PFSK-1 (cell line): ENCODE results near the gene C13orf46.

Experiments used
- FOXP2 ChIP-seq: optimal IDR thresholded peaks from 2 replicates; pipeline ENCODE3; 2011; ENCODE audit warnings: borderline replicate concordance, control low read depth, inconsistent platforms; ENCODE audit not compliant: insufficient read depth; ENCODE audit errors: extremely low read length, extremely low read depth
- POLR2AphosphoS5 ChIP-seq: IDR thresholded peaks from 2 replicates; pipeline ENCODE4 v1.6.1; 2012; ENCODE audit warnings: low read depth, mild to moderate bottlenecking, control low read depth, low read length, moderate library complexity
- REST ChIP-seq, 2 experiments: IDR thresholded peaks; 2 replicates each; pipeline versions ENCODE4 v1.6.1 to v1.8.0; 2011 to 2012; ENCODE audit warnings: low read depth in 2 of 2, low read length in 2 of 2, control low read depth in 1 of 2, inconsistent platforms in 1 of 2, mild to moderate bottlenecking in 1 of 2, moderate library complexity in 1 of 2; ENCODE audit not compliant: insufficient read depth in 1 of 2
- SIN3A ChIP-seq: IDR thresholded peaks from 2 replicates; pipeline ENCODE4 v1.6.1; 2012; ENCODE audit warnings: mild to moderate bottlenecking, low read length, moderate library complexity, borderline replicate concordance; ENCODE audit not compliant: insufficient read depth
- TAF1 ChIP-seq: IDR thresholded peaks from 2 replicates; pipeline ENCODE4 v1.6.1; 2012; ENCODE audit warnings: low read length, control low read depth, borderline replicate concordance; ENCODE audit not compliant: insufficient read depth

The C13orf46 gene

GRCh38 chr13:113975416-113975815, 1.5 kb upstream of the C13orf46 start:
- TF ChIP-seq REST (IDR thresholded peaks at IDR 0.05; ENCODE audit: insufficient read depth in 1 of 2, low read depth in 2 of 2, low read length in 2 of 2) (no peak), TAF1 (no peak), SIN3A (no peak), FOXP2 (no peak), POLR2AphosphoS5 (no peak)

GRCh38 chr13:113974304-113975281, 717 bp upstream of the C13orf46 start:
- no peak for TF ChIP-seq FOXP2
- no peak for TF ChIP-seq SIN3A
- TF ChIP-seq POLR2AphosphoS5 = no peak
- TF ChIP-seq TAF1 = no peak
- no peak for TF ChIP-seq REST (IDR thresholded peaks at IDR 0.05; ENCODE audit: insufficient read depth in 1 of 2, low read depth in 2 of 2, low read length in 2 of 2)

GRCh38 chr13:113972451-113973217, 1.2 kb downstream of the C13orf46 start:
- TF ChIP-seq POLR2AphosphoS5 (no peak), TAF1 (no peak), REST (IDR thresholded peaks at IDR 0.05; ENCODE audit: insufficient read depth in 1 of 2, low read depth in 2 of 2, low read length in 2 of 2) (no peak), SIN3A (no peak), FOXP2 (no peak)

- TF ChIP-seq FOXP2 (no peak), SIN3A (no peak), REST (IDR thresholded peaks at IDR 0.05; ENCODE audit: insufficient read depth in 1 of 2, low read depth in 2 of 2, low read length in 2 of 2) (no peak), POLR2AphosphoS5 (no peak), TAF1 (no peak)
Measured at GRCh38 chr13:113971471-113972231, 2.2 kb downstream of the C13orf46 start.
